Tibial artery (tissue), 4 donors: ENCODE results near the gene NGLY1.

Experiments
- DNase-seq, 2 donors: peaks; one replicate each; pipeline ENCODE4 v3.0.0-alpha.2; 2019
- H3K27ac ChIP-seq, 2 donors: fragments of 200-600 bp; sonication (generic) in 1 of 2; 1 replicate in 1 of 2; 2 replicates in 1 of 2; pipeline ENCODE4 v1.5.1; 2018 to 2019; ENCODE audit warnings: mild to moderate bottlenecking in 1 of 2
- H3K27me3 ChIP-seq, 2 donors: fragments of 200-600 bp; sonication (generic) in 1 of 2; one replicate each; pipeline versions ENCODE4 v1.5.1 to v1.6.0; 2016 to 2019
- H3K36me3 ChIP-seq, 3 donors: fragments of 200-600 bp; sonication (generic) in 2 of 3; one replicate each; pipeline ENCODE4 v1.5.1; 2016 to 2019; ENCODE audit warnings: mild to moderate bottlenecking in 2 of 3
- H3K4me1 ChIP-seq, 4 donors: fragments of 200-600 bp; sonication (generic) in 2 of 4; 1 replicate in 3 of 4; 2 replicates in 1 of 4; pipeline ENCODE4 v1.5.1; 2016 to 2019
- H3K4me3 ChIP-seq, 2 donors: fragments of 200-600 bp; sonication (generic) in 1 of 2; 1 replicate in 1 of 2; 2 replicates in 1 of 2; pipeline ENCODE4 v1.5.1; 2018 to 2019; ENCODE audit warnings: mild to moderate bottlenecking in 2 of 2
- H3K9me3 ChIP-seq, 3 donors: fragments of 200-600 bp; sonication (generic) in 1 of 3; one replicate each; pipeline ENCODE4 v1.5.1; 2016 to 2019
- intact Hi-C: fragments of 100-400 bp; cut with DNase I; formaldehyde crosslinking; loops from one replicate; pipeline ENCODE4 v1.15.0; 2023; ENCODE audit warnings: low total_unique reads
- TF ChIP-seq, protein P1 (sequence below), 2 experiments: fragments of 200-600 bp in 1 of 2; fragments of 450-650 bp in 1 of 2; IDR thresholded peaks; one replicate each; pipeline ENCODE4 v1.5.1; 2017 to 2019; ENCODE audit warnings: antibody characterized with exemption in 2 of 2, mild to moderate bottlenecking in 1 of 2, moderate library complexity in 1 of 2

Gene NGLY1

DNA sequence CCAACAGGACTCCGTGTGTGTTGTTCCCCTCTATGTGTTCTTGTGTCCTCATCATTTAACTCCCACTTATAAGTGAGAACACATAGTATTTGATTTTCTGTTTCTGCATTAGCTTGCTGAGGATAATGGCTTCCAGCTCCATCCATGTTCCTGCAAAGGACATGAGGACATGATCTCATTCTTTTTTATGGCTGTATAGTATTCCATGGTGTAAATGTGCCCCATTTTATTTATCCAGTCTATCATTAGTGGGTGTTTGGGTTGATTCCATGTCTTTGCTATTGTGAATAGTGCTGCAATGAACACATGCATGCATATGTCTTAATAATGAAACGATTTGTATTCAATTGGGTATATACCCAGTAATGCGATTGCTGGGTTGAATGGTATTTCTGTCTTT is 90.0 kb downstream of the NGLY1 start:
- Histone ChIP-seq H3K9me3 (no peaks in the 10 kb centered on the region), H3K27me3 (no peaks in the 10 kb centered on the region), H3K27ac (no peak overlapping the region), H3K4me1 (no peaks in the 10 kb centered on the region), H3K36me3 (no peaks in the 10 kb centered on the region), H3K4me3 (no peak overlapping the region)
- TF ChIP-seq, protein P1, sequence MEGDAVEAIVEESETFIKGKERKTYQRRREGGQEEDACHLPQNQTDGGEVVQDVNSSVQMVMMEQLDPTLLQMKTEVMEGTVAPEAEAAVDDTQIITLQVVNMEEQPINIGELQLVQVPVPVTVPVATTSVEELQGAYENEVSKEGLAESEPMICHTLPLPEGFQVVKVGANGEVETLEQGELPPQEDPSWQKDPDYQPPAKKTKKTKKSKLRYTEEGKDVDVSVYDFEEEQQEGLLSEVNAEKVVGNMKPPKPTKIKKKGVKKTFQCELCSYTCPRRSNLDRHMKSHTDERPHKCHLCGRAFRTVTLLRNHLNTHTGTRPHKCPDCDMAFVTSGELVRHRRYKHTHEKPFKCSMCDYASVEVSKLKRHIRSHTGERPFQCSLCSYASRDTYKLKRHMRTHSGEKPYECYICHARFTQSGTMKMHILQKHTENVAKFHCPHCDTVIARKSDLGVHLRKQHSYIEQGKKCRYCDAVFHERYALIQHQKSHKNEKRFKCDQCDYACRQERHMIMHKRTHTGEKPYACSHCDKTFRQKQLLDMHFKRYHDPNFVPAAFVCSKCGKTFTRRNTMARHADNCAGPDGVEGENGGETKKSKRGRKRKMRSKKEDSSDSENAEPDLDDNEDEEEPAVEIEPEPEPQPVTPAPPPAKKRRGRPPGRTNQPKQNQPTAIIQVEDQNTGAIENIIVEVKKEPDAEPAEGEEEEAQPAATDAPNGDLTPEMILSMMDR (IDR thresholded peaks at IDR 0.05): no peak
- intact Hi-C loops: no loop called here
- no peak for DNase-seq

DNA sequence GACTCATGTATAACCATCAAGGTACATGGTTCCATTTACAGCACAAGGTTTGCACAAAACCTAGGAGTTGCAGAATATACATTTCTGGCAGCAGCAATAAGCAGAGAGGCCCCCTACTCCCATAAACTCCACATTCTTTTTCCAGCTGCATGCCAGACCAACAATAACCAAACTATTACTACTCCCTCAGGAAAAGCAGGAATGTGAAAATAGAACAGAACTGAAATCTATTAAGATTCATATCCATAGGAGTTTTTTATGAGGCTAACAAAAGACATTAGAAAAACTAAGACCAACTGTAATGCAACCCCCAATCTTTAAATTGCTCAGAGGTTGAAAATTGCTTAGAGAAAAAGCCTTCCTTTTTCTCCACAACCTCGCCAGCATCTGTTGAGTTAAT is 90.9 kb downstream of the NGLY1 start:
- no peak overlapping the region for H3K27ac ChIP-seq
- no peaks in the 10 kb centered on the region for H3K27me3 ChIP-seq
- DNase-seq: no peak
- intact Hi-C loops: no loop called here
- H3K36me3 ChIP-seq: no peaks in the 10 kb centered on the region
- H3K9me3 ChIP-seq: no peaks in the 10 kb centered on the region
- no peak overlapping the region for H3K4me3 ChIP-seq
- no peaks in the 10 kb centered on the region for H3K4me1 ChIP-seq
- TF ChIP-seq, protein P1 (IDR thresholded peaks at IDR 0.05): no peak

DNA sequence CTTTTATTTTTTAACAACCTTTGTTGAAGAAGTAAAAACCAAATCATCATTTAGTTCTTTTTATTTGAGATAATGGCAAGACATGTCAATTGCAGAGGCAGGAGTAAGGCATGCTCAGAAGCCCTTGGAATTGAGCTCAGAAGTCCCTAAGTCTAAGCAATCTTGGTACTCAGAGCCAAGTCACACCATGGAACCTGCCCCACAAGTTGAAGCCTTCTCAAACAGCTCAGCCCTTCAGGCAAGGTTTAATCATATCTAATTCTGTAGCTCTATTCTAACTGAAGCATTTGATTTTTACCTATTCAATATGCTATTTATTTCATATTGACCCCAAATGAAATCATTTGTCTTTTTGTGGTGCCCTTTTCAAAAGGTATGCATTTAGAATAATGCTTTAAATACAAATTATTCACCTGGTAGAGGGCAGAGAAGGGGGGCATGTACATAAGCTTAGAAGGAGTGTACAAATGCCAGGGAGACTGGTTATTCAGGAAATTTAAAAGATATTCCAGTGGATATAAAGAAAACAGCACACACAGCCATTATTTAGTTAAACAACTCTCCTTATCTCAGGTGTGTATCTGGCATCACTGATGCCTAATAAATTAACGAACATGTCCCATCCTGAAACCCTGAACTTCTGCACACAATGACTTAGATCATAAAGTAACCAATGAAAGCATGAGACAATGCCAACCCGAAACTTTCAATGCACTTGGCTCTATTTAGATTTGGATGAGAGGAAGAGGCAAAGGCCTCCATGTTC is 92.3 kb downstream of the NGLY1 start:
- H3K9me3 ChIP-seq: no peaks in the 10 kb centered on the region

DNA sequence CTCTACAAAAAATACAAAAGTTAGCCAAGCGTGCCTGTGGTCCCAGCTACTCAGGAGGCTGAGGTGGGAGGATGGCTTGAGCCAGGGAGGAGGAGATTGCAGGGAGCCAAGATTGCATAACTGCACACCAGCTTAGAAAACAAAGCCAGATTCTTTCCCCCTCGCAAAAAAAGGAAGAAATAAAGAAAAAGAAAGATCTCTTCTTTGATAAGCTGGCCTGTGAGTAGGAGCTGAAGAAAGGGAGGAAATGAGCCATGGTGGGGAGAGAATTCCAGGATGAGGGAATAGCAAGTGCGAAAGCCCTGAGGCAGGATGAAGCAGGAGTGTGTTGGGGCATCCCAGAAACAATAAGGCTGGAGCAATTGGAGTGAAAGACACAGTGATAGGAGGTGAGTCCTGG is 94.0 kb downstream of the NGLY1 start:
- no peak for DNase-seq
- TF ChIP-seq, protein P1 (IDR thresholded peaks at IDR 0.05): no peak
- no peaks in the 10 kb centered on the region for H3K9me3 ChIP-seq

More for the DNA sequence above, 92.3 kb downstream of the NGLY1 start:
- Histone ChIP-seq H3K4me3 (no peak overlapping the region), H3K27me3 (no peaks in the 10 kb centered on the region), H3K4me1 (no peaks in the 10 kb centered on the region), H3K27ac (no peak overlapping the region), H3K36me3 (no peaks in the 10 kb centered on the region)
- no peak for DNase-seq
- intact Hi-C loops: no loop called here
- TF ChIP-seq, protein P1 (IDR thresholded peaks at IDR 0.05): no peak

DNA sequence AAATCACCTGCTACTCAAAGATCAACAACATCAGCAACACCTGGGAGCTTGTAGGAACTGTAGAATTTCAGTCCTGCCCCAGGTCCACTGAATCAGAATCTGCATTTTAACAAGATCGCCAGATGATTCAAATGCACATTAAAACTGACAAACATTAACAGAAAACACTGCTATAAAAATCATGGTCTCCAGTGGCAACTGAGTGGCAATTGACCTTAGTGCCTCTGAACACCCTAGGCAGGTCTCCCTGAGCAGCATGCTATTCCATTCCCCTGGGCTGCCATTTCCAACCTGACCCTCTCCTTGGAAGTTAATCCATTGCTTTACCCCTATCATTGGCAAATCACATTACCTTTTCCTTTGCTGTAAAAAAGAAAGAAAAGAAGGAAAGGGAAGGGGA is 95.5 kb downstream of the NGLY1 start:
- TF ChIP-seq, protein P1 (IDR thresholded peaks at IDR 0.05): no peak
- Histone ChIP-seq H3K4me1 (no peaks in the 10 kb centered on the region), H3K36me3 (no peaks in the 10 kb centered on the region), H3K27me3 (no peaks in the 10 kb centered on the region), H3K9me3 (no peaks in the 10 kb centered on the region), H3K4me3 (no peak overlapping the region), H3K27ac (no peak overlapping the region)
- intact Hi-C loops: no loop called here
- DNase-seq: no peak

More for the DNA sequence above, 94.0 kb downstream of the NGLY1 start:
- H3K27ac ChIP-seq: no peak overlapping the region
- H3K36me3 ChIP-seq: no peaks in the 10 kb centered on the region
- intact Hi-C loops: no loop called here
- no peak overlapping the region for H3K4me3 ChIP-seq
- H3K4me1 ChIP-seq: no peaks in the 10 kb centered on the region
- H3K27me3 ChIP-seq: no peaks in the 10 kb centered on the region
